ENCODE measurements around the gene CRIP1.

CRIP1 gene

DNA sequence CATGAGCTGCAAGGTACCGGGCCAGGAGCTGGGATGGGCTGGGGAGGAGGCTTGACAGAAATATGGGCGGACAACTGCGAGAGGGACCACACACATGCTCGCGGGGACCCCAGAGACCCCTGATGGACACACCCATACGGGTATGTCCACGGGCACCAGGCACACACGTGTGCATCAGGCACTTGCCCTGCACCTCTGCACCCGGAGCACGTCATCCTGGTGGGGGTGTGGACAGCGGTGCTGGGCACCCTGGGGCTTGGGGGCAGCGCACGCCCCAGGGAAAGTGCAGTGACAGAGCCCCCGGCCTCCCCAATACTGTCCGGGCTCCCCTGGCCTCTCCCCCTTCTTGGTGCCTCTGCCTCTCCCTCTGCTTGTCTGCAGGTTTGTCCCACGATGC, 1.7 kb upstream of the CRIP1 start:
- H3K4me3 ChIP-seq (ENCODE audit: control insufficient read depth, low read depth, low read length): no peak overlapping the region
- TF ChIP-seq, protein P1, sequence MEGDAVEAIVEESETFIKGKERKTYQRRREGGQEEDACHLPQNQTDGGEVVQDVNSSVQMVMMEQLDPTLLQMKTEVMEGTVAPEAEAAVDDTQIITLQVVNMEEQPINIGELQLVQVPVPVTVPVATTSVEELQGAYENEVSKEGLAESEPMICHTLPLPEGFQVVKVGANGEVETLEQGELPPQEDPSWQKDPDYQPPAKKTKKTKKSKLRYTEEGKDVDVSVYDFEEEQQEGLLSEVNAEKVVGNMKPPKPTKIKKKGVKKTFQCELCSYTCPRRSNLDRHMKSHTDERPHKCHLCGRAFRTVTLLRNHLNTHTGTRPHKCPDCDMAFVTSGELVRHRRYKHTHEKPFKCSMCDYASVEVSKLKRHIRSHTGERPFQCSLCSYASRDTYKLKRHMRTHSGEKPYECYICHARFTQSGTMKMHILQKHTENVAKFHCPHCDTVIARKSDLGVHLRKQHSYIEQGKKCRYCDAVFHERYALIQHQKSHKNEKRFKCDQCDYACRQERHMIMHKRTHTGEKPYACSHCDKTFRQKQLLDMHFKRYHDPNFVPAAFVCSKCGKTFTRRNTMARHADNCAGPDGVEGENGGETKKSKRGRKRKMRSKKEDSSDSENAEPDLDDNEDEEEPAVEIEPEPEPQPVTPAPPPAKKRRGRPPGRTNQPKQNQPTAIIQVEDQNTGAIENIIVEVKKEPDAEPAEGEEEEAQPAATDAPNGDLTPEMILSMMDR (IDR thresholded peaks at IDR 0.05; ENCODE audit: control insufficient read depth, insufficient read depth, low read depth, low read length, missing control alignments): no peak
- DNase-seq (ENCODE audit: low read depth): no peak

GRCh38 chr14:105485739-105486162, 935 bp upstream of the CRIP1 start:
- H3K4me3 ChIP-seq (ENCODE audit: control insufficient read depth, low read depth, low read length): no peak overlapping the region

GRCh38 chr14:105486974-105487448, 325 bp downstream of the CRIP1 start:
- TF ChIP-seq, protein P1 (IDR thresholded peaks at IDR 0.05; ENCODE audit: control insufficient read depth, insufficient read depth, low read depth, low read length, missing control alignments): no peak
- no peak overlapping the region for H3K4me3 ChIP-seq (ENCODE audit: control insufficient read depth, low read depth, low read length)
- no peak for DNase-seq (ENCODE audit: low read depth)

More at GRCh38 chr14:105485739-105486162, 935 bp upstream of the CRIP1 start:
- TF ChIP-seq, protein P1 (IDR thresholded peaks at IDR 0.05; ENCODE audit: control insufficient read depth, insufficient read depth, low read depth, low read length, missing control alignments): no peak
- DNase-seq (ENCODE audit: low read depth): no peak

GRCh38 chr14:105487449-105487985, 831 bp downstream of the CRIP1 start:
- H3K4me3 ChIP-seq (ENCODE audit: control insufficient read depth, low read depth, low read length): no peak overlapping the region
- TF ChIP-seq, protein P1 (IDR thresholded peaks at IDR 0.05; ENCODE audit: control insufficient read depth, insufficient read depth, low read depth, low read length, missing control alignments): no peak
- DNase-seq (ENCODE audit: low read depth): no peak

DNA sequence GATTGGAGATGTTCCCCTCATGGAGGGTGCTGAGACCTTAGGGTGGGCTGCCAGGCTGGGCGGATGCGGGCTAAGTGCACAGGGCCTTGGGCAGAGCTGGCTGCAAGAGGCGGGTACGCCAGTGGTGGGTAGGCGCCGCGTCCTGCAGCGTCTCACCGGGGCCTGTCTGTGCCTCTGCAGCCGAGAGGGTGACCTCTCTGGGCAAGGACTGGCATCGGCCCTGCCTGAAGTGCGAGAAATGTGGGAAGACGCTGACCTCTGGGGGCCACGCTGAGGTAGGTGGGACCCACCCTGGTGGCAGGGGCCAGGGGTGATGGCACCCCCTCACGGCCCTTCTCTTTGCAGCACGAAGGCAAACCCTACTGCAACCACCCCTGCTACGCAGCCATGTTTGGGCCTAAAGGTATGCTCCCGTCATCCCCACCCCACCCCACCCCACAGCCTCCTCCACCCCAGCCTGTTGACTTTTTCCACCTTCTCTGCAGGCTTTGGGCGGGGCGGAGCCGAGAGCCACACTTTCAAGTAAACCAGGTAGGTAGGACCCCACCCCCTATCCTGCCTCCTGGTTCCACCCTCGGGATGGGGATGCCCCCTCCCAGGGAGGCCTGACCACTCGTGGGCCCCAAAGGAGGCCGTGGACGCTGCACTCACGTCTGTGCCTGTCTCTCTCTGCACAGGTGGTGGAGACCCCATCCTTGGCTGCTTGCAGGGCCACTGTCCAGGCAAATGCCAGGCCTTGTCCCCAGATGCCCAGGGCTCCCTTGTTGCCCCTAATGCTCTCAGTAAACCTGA, 1.5 kb downstream of the CRIP1 start:
- no peak overlapping the region for H3K4me3 ChIP-seq (ENCODE audit: control insufficient read depth, low read depth, low read length)
- no peak for DNase-seq (ENCODE audit: low read depth)
- TF ChIP-seq, protein P1 (IDR thresholded peaks at IDR 0.05; ENCODE audit: control insufficient read depth, insufficient read depth, low read depth, low read length, missing control alignments): no peak

DNA sequence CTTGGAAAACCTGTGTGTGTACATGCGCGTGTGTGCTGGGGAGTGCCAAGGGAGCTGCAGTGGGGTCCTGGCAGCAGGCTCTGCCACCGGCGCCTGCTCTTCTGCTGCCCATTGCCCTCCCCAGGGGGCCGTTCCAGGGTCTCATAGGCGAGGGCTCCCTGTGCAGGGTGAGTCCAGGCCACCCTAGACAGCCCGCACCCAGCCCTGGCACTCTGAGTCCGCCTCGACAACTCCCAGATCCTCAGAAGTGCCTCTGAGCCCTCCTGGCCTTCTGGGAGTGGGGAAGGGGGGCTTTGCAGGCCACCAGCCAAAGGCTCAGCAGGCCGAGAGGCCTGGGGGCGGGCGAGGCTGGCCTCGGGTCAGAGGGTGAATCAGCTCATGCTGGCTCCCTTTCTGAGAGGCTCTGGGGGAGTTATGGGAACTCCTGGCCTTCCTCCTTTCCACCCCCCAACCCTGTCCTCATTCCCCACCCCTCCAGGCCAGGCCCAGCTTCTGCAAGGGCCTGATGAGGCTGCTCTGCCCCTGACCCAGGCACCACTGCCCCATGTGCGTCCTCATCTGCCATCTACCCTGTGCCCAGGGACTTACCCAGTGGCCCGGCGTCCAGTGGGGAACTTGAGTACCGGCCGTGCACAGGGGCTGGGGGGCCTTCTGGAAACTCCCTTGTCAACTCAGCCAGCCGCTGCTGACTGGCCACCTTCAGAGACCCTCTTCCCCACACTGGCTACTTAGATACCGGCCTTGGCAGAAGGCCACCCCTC, 2.3 kb downstream of the CRIP1 start:
- no peak for DNase-seq (ENCODE audit: low read depth)
- H3K4me3 ChIP-seq (ENCODE audit: control insufficient read depth, low read depth, low read length): no peak overlapping the region
- TF ChIP-seq, protein P1 (IDR thresholded peaks at IDR 0.05; ENCODE audit: control insufficient read depth, insufficient read depth, low read depth, low read length, missing control alignments): no peak
